GM19455 (cell line): ENCODE measurements around the gene XYLB.

Experiments
- ATAC-seq: cut with Tn5 transposase; IDR thresholded peaks from one replicate; pipeline ENCODE4 v1.9.1; 2021; ENCODE audit not compliant: unreplicated experiment

Gene XYLB

GRCh38 chr3:38361496-38361895 lies 14.9 kb downstream of the XYLB start:
- no peak for ATAC-seq

- no peak for ATAC-seq
These were observed 16.2 kb downstream of the XYLB start for GRCh38 chr3:38362825-38363224.

- no peak for ATAC-seq
These were observed 18.3 kb downstream of the XYLB start for GRCh38 chr3:38364721-38365400.

DNA sequence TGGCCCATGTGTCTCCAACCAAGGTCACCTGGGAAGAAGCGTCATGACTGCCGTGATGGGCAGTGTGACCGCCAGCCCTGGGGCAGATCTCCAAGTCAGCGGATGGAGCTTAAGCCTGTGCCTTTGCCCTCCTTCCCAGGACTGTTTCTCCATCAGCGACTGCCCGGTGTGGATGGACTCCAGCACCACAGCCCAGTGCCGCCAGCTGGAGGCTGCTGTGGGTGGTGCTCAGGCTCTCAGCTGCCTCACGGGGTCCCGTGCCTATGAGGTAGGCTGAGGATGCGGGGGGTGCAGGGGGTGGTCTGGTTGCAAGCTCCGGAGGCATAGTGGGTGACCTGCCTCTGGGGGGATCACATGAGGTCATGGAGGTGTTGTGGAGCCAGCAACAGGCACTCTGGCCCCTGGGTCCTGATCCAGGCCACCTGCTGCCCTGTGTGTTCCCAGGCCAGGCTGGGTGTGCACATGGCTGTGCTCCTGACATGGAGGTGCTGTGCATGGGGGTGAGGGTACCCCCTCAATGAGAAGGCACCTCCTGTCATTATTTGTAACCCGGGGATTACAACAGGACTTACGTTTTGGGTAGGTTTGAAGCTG lies 19.0 kb downstream of the XYLB start:
- no peak for ATAC-seq

- ATAC-seq: no peak
These were observed 19.5 kb downstream of the XYLB start for GRCh38 chr3:38366082-38366481.

GRCh38 chr3:38367779-38368178 lies 21.2 kb downstream of the XYLB start:
- ATAC-seq: no peak

DNA sequence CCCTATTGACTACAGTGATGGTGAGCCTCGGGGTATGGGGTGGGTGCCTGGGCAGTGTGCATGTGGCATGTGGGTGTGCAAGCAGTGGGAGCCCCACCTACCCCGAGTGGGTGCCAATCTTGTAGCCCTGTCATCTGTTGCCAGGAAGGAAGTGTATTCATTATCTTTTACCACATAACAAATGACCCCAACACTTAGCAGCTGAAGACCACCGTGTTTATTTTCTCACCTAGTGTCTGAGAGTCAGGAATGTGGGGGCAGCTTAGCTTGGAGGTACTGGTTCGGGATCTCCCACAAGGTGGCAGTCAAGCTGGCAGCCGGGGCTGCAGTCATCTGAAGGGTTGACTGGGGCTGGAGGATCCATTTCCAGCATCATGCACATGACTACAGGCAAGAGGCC lies 21.7 kb downstream of the XYLB start:
- no peak for ATAC-seq

DNA sequence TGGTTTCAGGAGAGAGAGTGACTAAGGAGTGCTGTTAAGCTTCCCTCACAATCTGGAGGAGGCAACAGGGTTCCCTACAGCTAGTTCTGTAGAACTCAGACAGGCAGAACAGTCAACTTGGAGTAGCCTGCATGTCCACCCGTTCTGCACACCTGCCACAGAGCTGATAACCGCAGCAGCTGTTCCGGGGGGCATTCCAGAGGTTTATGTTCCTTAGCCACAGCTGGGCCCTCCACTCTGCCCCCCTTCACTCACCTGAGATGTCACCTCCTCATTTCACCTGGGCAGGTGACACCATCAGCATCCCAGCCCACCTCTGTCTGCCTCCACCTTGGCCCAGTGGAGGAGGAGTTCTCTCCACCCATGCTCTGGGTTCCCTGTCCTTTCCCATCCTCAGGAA lies 22.6 kb downstream of the XYLB start:
- no peak for ATAC-seq

DNA sequence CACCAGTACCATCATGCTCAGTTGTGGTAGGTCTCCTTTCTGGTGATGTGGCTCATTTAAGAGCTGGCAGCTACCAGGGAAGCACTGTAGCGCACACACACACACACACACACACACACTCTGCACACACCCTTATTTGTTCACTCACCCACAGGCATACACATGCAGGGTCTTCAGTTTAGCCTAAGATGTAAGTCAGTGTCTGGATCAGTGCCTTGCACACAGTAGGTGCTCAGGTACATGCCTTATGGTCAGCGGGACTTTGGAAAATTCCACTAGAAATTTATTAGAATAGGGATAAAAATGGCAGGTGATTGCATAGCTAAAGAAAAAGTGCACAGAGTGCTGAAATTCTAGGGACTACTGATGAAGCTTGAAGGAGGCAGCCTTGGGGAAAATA lies 23.6 kb downstream of the XYLB start:
- no peak for ATAC-seq

GRCh38 chr3:38370861-38371260 lies 24.3 kb downstream of the XYLB start:
- no peak for ATAC-seq

DNA sequence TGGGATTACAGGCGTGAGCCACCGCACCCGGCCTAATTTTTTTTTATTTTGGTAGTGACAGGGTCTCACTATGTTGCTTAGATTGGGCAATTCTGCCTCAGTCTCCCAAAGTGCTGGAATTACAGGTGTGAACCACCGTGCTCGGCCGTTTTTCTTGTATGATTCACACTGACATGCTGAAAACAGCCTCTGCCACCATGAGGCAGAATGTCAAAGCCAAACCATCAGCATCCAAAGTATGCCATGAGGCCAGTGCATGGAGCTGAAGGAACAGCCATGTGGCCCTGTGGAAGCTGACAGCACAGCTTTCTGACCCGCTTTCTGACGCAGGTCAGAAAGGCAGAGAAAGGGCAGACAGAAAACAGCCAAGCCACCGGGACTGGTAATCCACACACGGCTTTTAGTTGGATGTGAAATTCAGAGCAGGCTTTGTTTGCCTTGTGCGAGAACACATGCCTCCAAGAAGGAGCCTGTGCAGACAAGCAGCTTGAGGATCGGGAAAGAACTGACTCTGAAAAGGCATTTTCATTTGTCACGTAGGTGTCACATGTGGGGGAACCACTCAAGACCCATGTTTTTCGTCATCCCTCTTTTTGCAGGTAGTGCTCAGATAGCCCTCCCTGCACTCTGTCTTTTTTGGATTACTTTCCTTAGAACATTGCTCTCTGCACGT lies 25.1 kb downstream of the XYLB start:
- ATAC-seq: no peak

GRCh38 chr3:38372214-38372601 lies 25.6 kb downstream of the XYLB start:
- no peak for ATAC-seq

DNA sequence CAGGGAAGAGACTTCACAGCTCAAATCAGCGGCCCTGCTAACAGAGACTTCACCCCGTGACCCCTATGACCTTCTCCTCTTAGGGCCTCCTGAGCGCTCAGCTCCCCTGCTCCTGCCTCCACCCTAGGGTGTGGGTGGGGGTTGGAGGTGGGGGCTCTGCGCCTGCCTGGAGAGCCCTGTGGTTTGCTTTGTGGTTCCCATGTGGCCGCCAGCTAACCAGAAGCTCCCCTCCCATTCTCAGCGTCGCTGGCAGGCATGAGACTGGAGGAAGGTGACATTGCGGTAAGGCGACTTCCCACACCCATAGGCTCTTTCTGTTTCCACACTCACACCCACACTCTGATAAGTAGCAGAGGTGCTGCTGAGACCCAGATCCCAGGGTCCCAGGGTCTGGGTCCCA lies 27.6 kb downstream of the XYLB start:
- no peak for ATAC-seq

- ATAC-seq: no peak
These were observed 28.5 kb downstream of the XYLB start for GRCh38 chr3:38375072-38375471.

- ATAC-seq: no peak
These were observed 29.0 kb downstream of the XYLB start for GRCh38 chr3:38375488-38376097.

GRCh38 chr3:38376098-38376816 lies 29.7 kb downstream of the XYLB start:
- ATAC-seq: no peak

- no peak for ATAC-seq
These were observed 32.7 kb downstream of the XYLB start for GRCh38 chr3:38379201-38379770.

GRCh38 chr3:38382506-38383080 lies 36.0 kb downstream of the XYLB start:
- no peak for ATAC-seq

DNA sequence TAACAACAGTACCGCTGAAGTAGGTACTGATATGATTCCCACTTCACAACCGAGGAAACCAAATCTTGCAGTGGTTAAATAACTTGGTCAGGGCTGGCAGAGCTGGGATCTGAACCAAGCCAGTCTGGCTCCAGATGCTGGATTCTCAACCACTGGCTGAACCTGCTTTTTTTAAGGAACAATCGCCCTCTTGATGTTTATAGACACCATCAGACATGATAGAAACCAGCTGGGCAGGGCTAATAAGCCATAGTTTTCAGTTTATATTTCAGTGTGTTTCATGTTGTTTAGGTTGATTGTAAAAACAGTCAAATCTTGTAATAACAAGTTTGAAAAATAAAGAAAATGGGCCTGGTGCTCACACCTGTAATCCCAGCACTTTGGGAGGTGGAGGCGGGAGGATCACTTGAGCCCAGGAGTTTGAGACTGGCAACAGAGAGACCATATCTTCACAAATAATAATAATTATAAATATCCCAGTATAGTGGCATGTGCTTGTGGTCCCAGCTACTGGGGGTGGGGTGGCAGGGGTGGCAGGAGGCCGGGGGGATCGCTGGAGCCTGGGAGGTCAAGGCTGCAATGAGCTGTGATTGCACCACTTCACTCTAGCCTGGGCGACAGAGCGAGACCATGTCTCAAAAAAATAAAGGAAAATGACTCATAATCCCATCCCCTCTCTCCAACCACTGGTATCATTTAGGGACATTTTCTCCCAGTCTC lies 36.7 kb downstream of the XYLB start:
- ATAC-seq: no peak
